HEK293 (cell line): ENCODE measurements around the gene SPATA31E1.

ENCODE experiments used
- CTCF ChIA-PET: fragments of 350-600 bp; formaldehyde crosslinking; extraction: SDS; loops from one replicate; lab custom pipeline; 2021; ENCODE audit warnings: antibody characterized with exemption; lab: Yijun Ruan, JAX
- POLR2A ChIA-PET: fragments of 300-600 bp; formaldehyde crosslinking; extraction: SDS; loops from one replicate; lab custom pipeline; 2020; ENCODE audit warnings: antibody characterized with exemption, inconsistent platforms; lab: Yijun Ruan, JAX
- H3K27ac ChIP-seq: fragments of 200-500 bp; sonication (Bioruptor generic); 2 replicates; pipeline ENCODE4 v1.5.1; 2014; ENCODE audit warnings: low read depth, low read length, control low read depth, inconsistent platforms; ENCODE audit errors: extremely low read depth
- H3K36me3 ChIP-seq, 2 experiments: fragments of 200-500 bp in 1 of 2; sonication (Bioruptor generic) in 1 of 2; 1 replicate in 1 of 2; 2 replicates in 1 of 2; pipeline ENCODE4 v1.5.1; 2014 to 2017; ENCODE audit warnings: inconsistent platforms in 2 of 2, low read length in 2 of 2; ENCODE audit not compliant: control insufficient read depth in 2 of 2, insufficient read depth in 1 of 2
- H3K4me1 ChIP-seq: fragments of 200-500 bp; sonication (Bioruptor generic); 2 replicates; pipeline ENCODE4 v1.5.1; 2014; ENCODE audit warnings: mild to moderate bottlenecking, low read length, inconsistent platforms; ENCODE audit not compliant: control insufficient read depth, insufficient read depth
- H3K4me3 ChIP-seq: 2 replicates; pipeline ENCODE4 v1.5.1; 2011; ENCODE audit warnings: low read depth, mild to moderate bottlenecking, control low read depth, low read length, moderate library complexity
- H3K9me3 ChIP-seq: fragments of 200-500 bp; sonication (Bioruptor generic); 2 replicates; pipeline ENCODE4 v1.5.1; 2014; ENCODE audit warnings: low read depth, low read length, inconsistent platforms; ENCODE audit not compliant: control insufficient read depth, insufficient read depth
- KLF7 ChIP-seq: fragments of 450-650 bp; formaldehyde crosslinking; IDR thresholded peaks from 2 replicates; pipeline ENCODE4 v1.5.1; 2016; ENCODE audit warnings: missing biosample characterization, missing genetic modification characterization, borderline replicate concordance
- MZF1 ChIP-seq: fragments of 450-650 bp; formaldehyde crosslinking; IDR thresholded peaks from 2 replicates; pipeline ENCODE4 v1.5.1; 2017; ENCODE audit warnings: missing biosample characterization, missing genetic modification characterization, borderline replicate concordance
- SCRT1 ChIP-seq: fragments of 450-650 bp; formaldehyde crosslinking; IDR thresholded peaks from 2 replicates; pipeline ENCODE4 v1.5.1; 2016; ENCODE audit warnings: missing biosample characterization, missing genetic modification characterization, borderline replicate concordance
- SP3 ChIP-seq: fragments of 450-650 bp; formaldehyde crosslinking; IDR thresholded peaks from 2 replicates; pipeline ENCODE4 v1.5.1; 2016; ENCODE audit warnings: missing biosample characterization, missing genetic modification characterization
- YY2 ChIP-seq: fragments of 450-650 bp; formaldehyde crosslinking; IDR thresholded peaks from 2 replicates; pipeline ENCODE4 v1.5.1; 2016; ENCODE audit warnings: missing biosample characterization, missing genetic modification characterization
- ZBTB20 ChIP-seq: fragments of 450-650 bp; formaldehyde crosslinking; IDR thresholded peaks from 2 replicates; pipeline ENCODE4 v1.5.1; 2016; ENCODE audit warnings: missing biosample characterization, missing genetic modification characterization
- ZBTB7A ChIP-seq: fragments of 450-650 bp; formaldehyde crosslinking; IDR thresholded peaks from 2 replicates; pipeline ENCODE4 v1.5.1; 2016; ENCODE audit warnings: low read depth, missing biosample characterization, missing genetic modification characterization
- ZNF140 ChIP-seq: fragments of 450-650 bp; formaldehyde crosslinking; IDR thresholded peaks from 2 replicates; pipeline ENCODE4 v1.5.1; 2016; ENCODE audit warnings: missing biosample characterization, missing genetic modification characterization
- ZNF148 ChIP-seq: fragments of 450-650 bp; formaldehyde crosslinking; IDR thresholded peaks from 2 replicates; pipeline ENCODE4 v1.5.0; 2017; ENCODE audit warnings: missing biosample characterization, missing genetic modification characterization, borderline replicate concordance
- ZNF18 ChIP-seq: fragments of 450-650 bp; formaldehyde crosslinking; IDR thresholded peaks from 2 replicates; pipeline ENCODE4 v1.5.1; 2016; ENCODE audit warnings: missing biosample characterization, missing genetic modification characterization
- ZNF223 ChIP-seq: fragments of 450-650 bp; formaldehyde crosslinking; IDR thresholded peaks from 2 replicates; pipeline ENCODE4 v1.5.1; 2016; ENCODE audit warnings: missing biosample characterization, missing genetic modification characterization
- ZNF274 ChIP-seq, 2 experiments: fragments of 200-500 bp in 1 of 2; fragments of 450-650 bp in 1 of 2; sonication (Bioruptor generic) in 1 of 2; formaldehyde crosslinking in 1 of 2; IDR thresholded peaks; 2 replicates each; pipeline versions ENCODE4 v1.5.1 to v1.6.1; 2014 to 2016; ENCODE audit warnings: borderline replicate concordance in 1 of 2, inconsistent platforms in 1 of 2, low read length in 1 of 2, missing biosample characterization in 1 of 2, missing genetic modification characterization in 1 of 2
- ZNF292 ChIP-seq: fragments of 450-650 bp; formaldehyde crosslinking; IDR thresholded peaks from 2 replicates; pipeline ENCODE4 v1.5.1; 2016; ENCODE audit warnings: low read depth, missing biosample characterization, missing genetic modification characterization, borderline replicate concordance
- ZNF311 ChIP-seq: fragments of 450-650 bp; formaldehyde crosslinking; IDR thresholded peaks from 2 replicates; pipeline ENCODE4 v1.5.1; 2017; ENCODE audit warnings: missing biosample characterization, missing genetic modification characterization, borderline replicate concordance
- ZNF398 ChIP-seq: fragments of 450-650 bp; formaldehyde crosslinking; IDR thresholded peaks from 2 replicates; pipeline ENCODE4 v1.5.1; 2017; ENCODE audit warnings: missing biosample characterization, missing genetic modification characterization
- ZNF404 ChIP-seq: fragments of 450-650 bp; formaldehyde crosslinking; IDR thresholded peaks from 2 replicates; pipeline ENCODE4 v1.5.1; 2017; ENCODE audit warnings: missing biosample characterization, missing genetic modification characterization
- ZNF433 ChIP-seq: fragments of 450-650 bp; formaldehyde crosslinking; IDR thresholded peaks from 2 replicates; pipeline ENCODE4 v1.5.1; 2016; ENCODE audit warnings: missing biosample characterization, missing genetic modification characterization, low read depth
- ZNF521 ChIP-seq: fragments of 450-650 bp; formaldehyde crosslinking; IDR thresholded peaks from 2 replicates; pipeline ENCODE4 v1.5.1; 2017; ENCODE audit warnings: missing biosample characterization, mild to moderate bottlenecking, missing genetic modification characterization
- ZNF580 ChIP-seq: fragments of 450-650 bp; formaldehyde crosslinking; IDR thresholded peaks from 2 replicates; pipeline ENCODE4 v1.5.1; 2016; ENCODE audit warnings: missing biosample characterization, missing genetic modification characterization
- ZNF626 ChIP-seq: fragments of 450-650 bp; sonication (Bioruptor Pico); formaldehyde crosslinking; IDR thresholded peaks from 2 replicates; pipeline ENCODE4 v1.5.1; 2018; ENCODE audit warnings: missing biosample characterization, missing genetic modification characterization, inconsistent platforms
- ZNF645 ChIP-seq: fragments of 450-650 bp; formaldehyde crosslinking; IDR thresholded peaks from 2 replicates; pipeline ENCODE4; 2016; ENCODE audit warnings: missing biosample characterization, missing genetic modification characterization
- ZNF785 ChIP-seq: fragments of 450-650 bp; formaldehyde crosslinking; IDR thresholded peaks from 2 replicates; pipeline ENCODE4 v1.5.1; 2016; ENCODE audit warnings: missing biosample characterization, missing genetic modification characterization
- ZNF830 ChIP-seq: fragments of 450-650 bp; IDR thresholded peaks from 2 replicates; pipeline ENCODE4 v1.5.0; 2018; ENCODE audit warnings: missing biosample characterization, missing genetic modification characterization, low read depth, mild to moderate bottlenecking, moderate library complexity
- ZNF843 ChIP-seq: fragments of 450-650 bp; formaldehyde crosslinking; IDR thresholded peaks from 2 replicates; pipeline ENCODE4 v1.5.1; 2016; ENCODE audit warnings: missing biosample characterization, missing genetic modification characterization
- ZSCAN4 ChIP-seq: fragments of 450-650 bp; formaldehyde crosslinking; IDR thresholded peaks from 2 replicates; pipeline ENCODE4 v1.5.1; 2017; ENCODE audit warnings: missing biosample characterization, missing genetic modification characterization

The SPATA31E1 gene

GRCh38 chr9:87880683-87881082 lies 2.0 kb upstream of the SPATA31E1 start:
- Histone ChIP-seq H3K36me3 (no peaks in the 10 kb centered on the region), H3K27ac (no peak overlapping the region), H3K4me1 (no peaks in the 10 kb centered on the region), H3K4me3 (no peak overlapping the region)
- POLR2A ChIA-PET = no interaction called here
- no peak for TF ChIP-seq ZNF626 (tag by site-specific recombination)
- no peak for TF ChIP-seq ZBTB20 (tag by site-specific recombination)
- no peak for TF ChIP-seq ZNF223 (tag by site-specific recombination)
- no peak for TF ChIP-seq ZNF433 (tag by site-specific recombination)
- no peak for TF ChIP-seq ZNF580 (tag by site-specific recombination)
- TF ChIP-seq YY2 (tag by site-specific recombination) = no peak
- TF ChIP-seq ZSCAN4 = no peak
- TF ChIP-seq ZNF645 = no peak
- TF ChIP-seq ZNF521 (tag by site-specific recombination) = no peak
- no peak for TF ChIP-seq ZNF140 (tag by site-specific recombination)
- TF ChIP-seq ZNF404 (tag by site-specific recombination) = no peak
- TF ChIP-seq ZNF830 (tag by site-specific recombination) = no peak
- no peak for TF ChIP-seq ZNF292
- no peak for TF ChIP-seq ZNF148 (tag by site-specific recombination)
- TF ChIP-seq, all 188 proteins: peak for 0
- CTCF ChIA-PET = no interaction called here
- no peaks in the 10 kb centered on the region for H3K9me3 ChIP-seq

- CTCF ChIA-PET = interaction anchor here (0.6 to 1.4 kb wide), 5 partner anchors 10 to 373 kb away, joined by 3 to 4 read pairs (median 3); no protein-coding TSS in a partner anchor
- TF ChIP-seq ZNF18 (tag by site-specific recombination) (no peak), ZNF274 (IDR thresholded peaks at IDR 0.05; ENCODE audit: low read length) (no peak), ZNF274 (tag by site-specific recombination; IDR thresholded peaks at IDR 0.05; ENCODE audit: borderline replicate concordance) (no peak), SP3 (tag by site-specific recombination) (no peak), ZNF785 (tag by site-specific recombination) (no peak), SCRT1 (tag by site-specific recombination) (no peak), ZNF311 (tag by site-specific recombination) (no peak), ZNF843 (tag by site-specific recombination) (no peak), ZNF398 (tag by site-specific recombination) (no peak), KLF7 (tag by site-specific recombination) (no peak), ZBTB7A (tag by site-specific recombination) (no peak), MZF1 (tag by site-specific recombination) (no peak)
- POLR2A ChIA-PET = no interaction called here
These were observed 597 bp downstream of the SPATA31E1 start for GRCh38 chr9:87883274-87883673.

More at GRCh38 chr9:87883274-87883673, 597 bp downstream of the SPATA31E1 start:
- H3K27ac ChIP-seq = no peak overlapping the region
- no peaks in the 10 kb centered on the region for H3K36me3 ChIP-seq
- no peaks in the 10 kb centered on the region for H3K4me1 ChIP-seq
- no peak overlapping the region for H3K4me3 ChIP-seq
- no peaks in the 10 kb centered on the region for H3K9me3 ChIP-seq
